GM19193 (cell line): ENCODE measurements around the gene TBX1.

Experiments
- POLR2A ChIP-seq: IDR thresholded peaks from 4 replicates; pipeline ENCODE4 v1.6.1; 2011; ENCODE audit not compliant: insufficient read depth, insufficient read length; ENCODE audit errors: extremely low read depth

The TBX1 gene

DNA sequence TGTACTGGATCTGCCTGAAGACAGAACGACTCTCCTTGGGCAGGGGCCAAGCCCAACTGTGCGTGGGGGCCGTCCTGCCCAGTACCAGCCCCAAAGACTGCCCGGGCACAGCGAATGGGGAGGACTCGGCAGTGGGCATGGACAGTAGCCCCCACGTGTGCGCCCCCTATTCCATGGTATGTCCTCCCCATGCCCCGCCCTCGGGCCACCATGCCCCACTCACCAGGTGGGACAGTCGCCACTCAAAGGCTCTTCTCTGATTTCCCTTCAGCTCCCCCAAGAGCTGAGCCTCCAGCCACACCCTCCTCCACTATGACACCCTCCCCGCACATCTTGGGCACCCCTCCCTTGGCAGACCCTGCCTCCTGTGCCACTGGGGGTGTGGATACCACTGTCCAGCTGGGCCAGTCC is 50.6 kb downstream of the TBX1 start:
- TF ChIP-seq POLR2A, result no peak

DNA sequence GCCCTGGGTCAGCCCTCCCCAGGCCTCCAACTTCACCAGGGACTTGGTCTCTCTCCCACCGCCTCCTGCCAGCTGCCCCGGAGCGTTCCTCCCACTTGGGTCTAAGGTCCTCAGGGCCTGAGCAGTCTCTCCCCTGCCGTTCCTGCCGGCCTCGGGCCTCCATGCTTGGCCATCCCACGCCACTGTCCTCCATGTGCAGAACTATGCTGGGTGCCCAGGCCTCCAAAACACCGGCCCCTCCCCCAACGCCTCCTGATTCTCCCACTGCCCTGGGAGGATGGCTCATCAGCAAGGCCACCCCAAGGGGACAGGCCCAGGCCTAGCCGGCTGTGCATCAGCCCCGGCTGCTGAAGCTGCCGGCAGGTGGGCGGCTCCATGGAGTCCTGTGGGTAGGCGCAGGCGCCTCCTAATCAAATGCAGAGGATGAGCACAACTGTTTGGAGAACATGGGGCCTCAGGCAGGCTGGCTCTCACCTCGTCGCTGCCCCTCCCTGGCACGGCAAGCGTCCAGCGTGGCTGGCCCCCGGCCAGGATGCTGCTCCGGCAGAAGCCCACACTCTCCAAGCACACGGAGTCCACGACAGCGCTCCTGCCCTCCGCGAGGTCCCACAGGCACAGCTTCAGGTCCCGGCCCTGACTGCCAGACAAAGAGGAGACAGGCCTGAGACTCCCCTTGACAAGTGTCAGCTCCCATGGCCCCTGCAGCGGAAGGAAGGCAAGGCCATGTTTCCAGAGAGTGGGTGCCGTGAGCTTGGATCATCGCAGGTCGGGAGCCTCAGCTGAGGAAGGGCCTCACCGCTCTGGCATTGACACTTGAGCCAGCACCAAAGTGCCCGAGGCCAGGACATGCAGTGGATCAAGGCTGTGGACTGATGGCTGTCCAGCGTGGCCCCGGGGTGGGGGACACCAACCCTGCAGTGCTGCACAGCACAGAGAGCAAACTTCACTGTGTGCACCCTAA is 51.5 kb downstream of the TBX1 start:
- no peak for TF ChIP-seq POLR2A

DNA sequence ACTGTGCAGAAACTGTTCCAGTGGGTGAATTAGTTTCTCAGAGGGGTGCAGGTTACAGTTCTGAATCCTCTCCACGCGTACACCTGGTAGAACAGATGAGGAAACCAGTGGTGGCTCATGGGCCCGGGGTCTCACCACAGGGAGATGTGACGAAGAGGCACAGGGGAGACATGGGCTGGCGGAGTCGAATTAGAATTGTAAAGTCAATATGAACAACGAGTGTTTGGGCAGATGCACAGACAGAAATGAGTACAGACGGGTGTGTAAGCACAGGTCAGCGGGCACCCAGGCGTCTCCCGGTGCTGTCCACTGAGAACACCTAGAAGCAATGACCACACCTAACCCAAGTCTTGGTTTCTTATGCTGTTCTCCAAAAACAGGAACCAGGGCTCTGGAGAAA is 52.3 kb downstream of the TBX1 start:
- no peak for TF ChIP-seq POLR2A

DNA sequence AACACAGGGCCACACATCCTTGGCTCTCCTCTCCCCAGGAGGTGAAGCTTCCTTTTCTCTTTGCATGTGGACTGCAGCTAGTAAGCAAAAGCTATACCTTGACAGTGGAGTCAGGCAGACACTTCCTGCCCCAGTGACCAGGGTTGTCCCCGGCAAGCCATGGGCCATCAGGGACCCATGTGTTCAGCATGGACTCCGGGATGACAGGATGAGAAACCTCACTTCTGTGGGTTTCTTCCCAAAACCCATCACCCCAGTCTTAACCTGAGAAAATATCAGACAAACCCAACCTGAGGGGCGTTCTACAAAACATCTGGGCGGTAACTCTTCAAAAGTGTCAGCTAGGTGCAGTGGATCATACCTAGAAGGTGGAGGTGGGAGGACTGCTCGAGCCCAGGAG is 53.9 kb downstream of the TBX1 start:
- no peak for TF ChIP-seq POLR2A

DNA sequence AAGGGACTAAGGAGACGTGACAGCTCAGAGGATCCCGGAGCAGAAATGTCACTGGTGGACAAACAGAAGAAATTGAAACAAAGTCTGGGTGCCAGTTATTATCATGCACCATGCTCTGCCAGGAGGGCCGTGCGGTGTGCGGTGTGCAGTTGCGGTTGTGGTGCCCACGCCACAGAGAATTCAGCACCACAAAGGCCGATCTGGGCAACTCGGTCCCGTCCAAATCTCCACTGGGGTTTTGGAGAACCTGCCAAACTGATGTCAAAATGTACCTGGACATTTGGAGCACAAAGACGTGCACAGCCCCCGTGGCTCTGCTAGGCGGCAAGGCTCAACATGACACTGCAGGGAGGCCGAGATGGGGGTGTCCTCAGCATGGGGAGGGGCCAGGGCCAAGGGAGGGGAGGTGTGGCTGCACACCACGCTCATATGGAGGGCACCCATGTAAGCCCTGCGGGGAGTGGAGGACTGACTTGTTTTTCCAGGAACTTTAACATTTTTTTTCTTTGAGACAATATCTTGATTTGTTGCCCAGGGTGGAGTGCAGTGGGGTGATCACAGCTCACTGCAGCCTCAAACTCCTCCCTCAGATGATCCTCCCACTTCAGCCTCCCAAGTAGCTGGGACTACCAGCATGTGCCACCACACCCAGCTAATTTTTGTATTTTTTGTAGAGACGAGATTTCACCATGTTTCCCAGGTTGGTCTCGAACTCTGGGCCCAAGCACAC is 54.7 kb downstream of the TBX1 start:
- no peak for TF ChIP-seq POLR2A

DNA sequence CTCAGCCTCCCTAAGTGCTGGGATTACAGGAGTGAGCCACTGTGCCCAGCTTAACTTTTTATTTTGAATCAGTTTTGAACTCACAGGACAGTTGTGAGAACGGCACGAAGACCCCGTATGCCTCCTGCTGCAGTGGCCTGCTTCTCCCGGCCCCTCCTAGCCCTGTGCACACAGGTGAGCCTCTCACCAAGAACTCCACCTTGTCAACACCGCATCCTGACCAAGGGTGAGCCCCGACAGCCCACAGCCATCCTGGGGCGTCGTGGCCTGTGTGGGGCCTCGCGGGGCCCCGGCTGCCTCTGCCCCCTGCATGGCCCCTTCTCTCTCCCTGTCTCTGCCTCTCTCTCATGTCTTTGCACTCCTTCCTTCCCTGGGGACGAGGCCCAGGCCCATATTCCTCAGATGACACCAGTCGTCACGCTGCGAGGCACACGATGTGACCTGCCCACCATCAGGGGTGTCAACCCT is 55.3 kb downstream of the TBX1 start:
- no peak for TF ChIP-seq POLR2A

DNA sequence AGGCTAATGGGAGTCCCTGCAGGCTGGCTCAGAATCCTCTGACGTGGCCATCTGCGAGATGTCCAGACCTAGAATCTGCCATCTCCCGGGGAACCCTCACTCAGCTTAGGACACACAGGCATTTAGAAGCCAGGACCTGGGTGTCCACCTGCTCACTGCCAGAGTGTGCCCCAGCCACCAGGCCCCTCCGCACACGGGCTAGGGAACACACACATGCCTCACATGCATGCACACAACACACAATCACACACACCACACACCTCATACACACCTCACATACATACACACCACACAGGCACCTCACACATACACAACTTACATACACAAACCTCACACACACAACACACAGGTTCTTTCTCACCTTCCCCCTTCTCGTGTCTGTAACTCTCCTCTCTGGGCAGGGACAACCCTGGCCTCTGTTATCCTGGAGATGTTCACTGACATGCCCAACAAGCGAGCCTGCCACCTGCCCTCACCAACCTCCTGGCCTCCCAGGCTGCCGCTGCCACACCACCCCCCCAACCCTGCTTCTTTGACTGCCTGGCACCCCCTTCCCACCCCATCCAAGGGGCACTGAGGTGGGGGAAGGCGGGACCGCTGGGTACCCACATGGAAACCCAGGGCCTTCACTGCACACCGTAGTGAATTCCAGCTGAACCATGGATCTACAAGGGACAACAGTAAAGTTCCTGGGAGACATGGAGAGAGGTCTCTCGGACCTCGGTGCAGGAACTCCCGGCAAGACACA is 56.0 kb downstream of the TBX1 start:
- no peak for TF ChIP-seq POLR2A
